PC-3 (cell line): ENCODE measurements around the gene TRAPPC10.

Experiments
- CTCF ChIP-seq: fragments of 300-600 bp; sonication (generic); conservative IDR thresholded peaks from 2 replicates; pipeline ENCODE4 v1.5.1; 2017; ENCODE audit warnings: antibody characterized with exemption, low read depth, mild to moderate bottlenecking, low read length
- EZH2 ChIP-seq: fragments of 300-600 bp; sonication (generic); IDR thresholded peaks from one replicate; pipeline ENCODE4 v1.6.1; 2017; ENCODE audit warnings: antibody characterized with exemption, mild to moderate bottlenecking, low read length; ENCODE audit not compliant: unreplicated experiment
- EZH2phosphoT487 ChIP-seq: fragments of 300-600 bp; sonication (generic); IDR thresholded peaks from 2 replicates; pipeline ENCODE4 v1.6.1; 2018; ENCODE audit warnings: mild to moderate bottlenecking, antibody characterized with exemption, low read length, borderline replicate concordance

GRCh38 chr21:43970551-43970950, 41.6 kb upstream of the TRAPPC10 start:
- TF ChIP-seq CTCF (no peak), EZH2 (no peak), EZH2phosphoT487 (no peak)
